Adrenal gland (tissue), 5 donors: ENCODE measurements around the gene MBNL2.

Source experiments
- CTCF ChIP-seq, 6 experiments: fragments of 450-650 bp in 4 of 6; fragments of 200-600 bp in 2 of 6; sonication (generic) in 1 of 6; IDR thresholded peaks; 1 replicate in 5 of 6; 2 replicates in 1 of 6; pipeline versions ENCODE4 v1.5.1 to v1.8.0; 2016 to 2021; ENCODE audit warnings: antibody characterized with exemption in 6 of 6, mild to moderate bottlenecking in 2 of 6, moderate library complexity in 1 of 6
- POLR2A ChIP-seq, 2 donors: fragments of 450-650 bp; IDR thresholded peaks; one replicate each; pipeline ENCODE4 v1.6.1; 2017; ENCODE audit warnings: antibody characterized with exemption in 2 of 2, mild to moderate bottlenecking in 2 of 2, moderate library complexity in 1 of 2
- donor health status: DM: no; HTN: no; CAD: no.

GRCh38 chr13:97239943-97240787, 18.0 kb downstream of the MBNL2 start:
- TF ChIP-seq CTCF (IDR thresholded peaks at IDR 0.05) (no peak), POLR2A (IDR thresholded peaks at IDR 0.05) (no peak)
